C4-2B (cell line): Measurements from ENCODE around the gene TXK.

Experiments
- H3K27ac ChIP-seq: fragments of 450-650 bp; 2 replicates; pipeline ENCODE4 v1.5.1; 2017
- ZFX ChIP-seq: fragments of 450-650 bp; IDR thresholded peaks from 2 replicates; pipeline ENCODE4 v1.6.1; 2017
- TF ChIP-seq, protein P1 (sequence below): fragments of 450-650 bp; conservative IDR thresholded peaks from 2 replicates; pipeline ENCODE4 v1.5.1; 2017; ENCODE audit warnings: mild to moderate bottlenecking

TXK gene

GRCh38 chr4:48152259-48152658 is 18.2 kb upstream of the TXK start:
- no peak overlapping the region for H3K27ac ChIP-seq
- TF ChIP-seq ZFX: no peak
- TF ChIP-seq, protein P1, sequence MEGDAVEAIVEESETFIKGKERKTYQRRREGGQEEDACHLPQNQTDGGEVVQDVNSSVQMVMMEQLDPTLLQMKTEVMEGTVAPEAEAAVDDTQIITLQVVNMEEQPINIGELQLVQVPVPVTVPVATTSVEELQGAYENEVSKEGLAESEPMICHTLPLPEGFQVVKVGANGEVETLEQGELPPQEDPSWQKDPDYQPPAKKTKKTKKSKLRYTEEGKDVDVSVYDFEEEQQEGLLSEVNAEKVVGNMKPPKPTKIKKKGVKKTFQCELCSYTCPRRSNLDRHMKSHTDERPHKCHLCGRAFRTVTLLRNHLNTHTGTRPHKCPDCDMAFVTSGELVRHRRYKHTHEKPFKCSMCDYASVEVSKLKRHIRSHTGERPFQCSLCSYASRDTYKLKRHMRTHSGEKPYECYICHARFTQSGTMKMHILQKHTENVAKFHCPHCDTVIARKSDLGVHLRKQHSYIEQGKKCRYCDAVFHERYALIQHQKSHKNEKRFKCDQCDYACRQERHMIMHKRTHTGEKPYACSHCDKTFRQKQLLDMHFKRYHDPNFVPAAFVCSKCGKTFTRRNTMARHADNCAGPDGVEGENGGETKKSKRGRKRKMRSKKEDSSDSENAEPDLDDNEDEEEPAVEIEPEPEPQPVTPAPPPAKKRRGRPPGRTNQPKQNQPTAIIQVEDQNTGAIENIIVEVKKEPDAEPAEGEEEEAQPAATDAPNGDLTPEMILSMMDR: no peak

- H3K27ac ChIP-seq: no peak overlapping the region
- TF ChIP-seq ZFX: no peak
- TF ChIP-seq, protein P1: no peak
These were observed 15.8 kb upstream of the TXK start for GRCh38 chr4:48149827-48150370.

DNA sequence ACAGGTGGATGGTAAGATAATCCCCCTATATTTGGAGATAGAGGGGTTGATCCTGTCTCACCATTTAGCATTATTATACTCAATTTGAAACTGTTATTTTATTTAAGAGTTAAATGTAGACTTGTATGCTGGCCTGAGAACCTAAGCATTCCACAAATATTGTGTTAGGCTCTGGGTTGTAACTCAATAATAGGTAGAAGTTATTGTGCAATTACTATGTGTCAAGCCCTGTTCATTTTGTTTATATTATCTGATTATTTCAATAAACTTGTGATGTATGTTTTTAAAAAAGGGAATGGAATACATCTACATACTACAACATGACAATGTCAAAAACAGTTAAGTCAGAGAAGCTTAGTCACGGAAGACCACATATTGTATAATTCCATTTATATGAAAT is 13.6 kb upstream of the TXK start:
- H3K27ac ChIP-seq: no peak overlapping the region
- TF ChIP-seq ZFX: no peak
- TF ChIP-seq, protein P1: no peak

DNA sequence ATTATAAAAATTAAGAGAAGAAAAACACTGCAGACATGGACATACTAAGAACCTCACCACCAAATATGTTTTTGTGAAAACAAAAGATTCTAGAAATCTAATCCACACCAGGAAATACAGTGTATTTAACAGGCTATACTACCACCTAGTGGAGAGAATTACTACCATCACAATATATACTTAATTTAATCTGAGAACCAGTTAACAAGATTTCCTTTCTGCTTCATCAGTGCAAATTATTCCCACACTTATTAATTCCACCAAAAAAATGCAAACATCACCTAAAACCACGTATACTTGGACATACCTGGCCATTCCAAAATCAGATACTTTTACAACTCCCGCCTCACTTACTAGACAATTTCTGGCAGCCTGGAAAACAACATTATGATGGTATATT is 7.0 kb upstream of the TXK start:
- H3K27ac ChIP-seq: no peak overlapping the region
- TF ChIP-seq ZFX: no peak
- TF ChIP-seq, protein P1: peak; percentile 74

DNA sequence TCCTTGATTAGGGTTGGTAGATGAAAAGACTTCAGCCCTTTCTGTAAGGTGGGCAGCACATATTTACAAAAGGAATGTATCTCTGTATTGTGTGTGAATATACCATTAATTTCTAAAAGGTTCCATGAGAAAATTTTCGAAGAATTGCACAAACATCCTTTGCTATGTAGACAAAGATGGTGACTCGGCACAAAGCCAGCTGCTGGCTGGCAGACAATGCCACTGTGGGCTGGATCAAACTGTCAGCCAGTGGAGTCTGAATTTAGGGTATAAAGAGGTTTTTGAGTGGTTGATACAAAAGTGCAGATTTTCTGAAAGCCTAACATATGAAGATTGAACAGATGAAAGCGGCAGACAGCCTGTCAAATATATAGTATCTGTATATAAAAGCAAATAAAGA is 5.6 kb upstream of the TXK start:
- H3K27ac ChIP-seq: no peak overlapping the region
- no peak for TF ChIP-seq ZFX
- TF ChIP-seq, protein P1: no peak

GRCh38 chr4:48138936-48139335 is 4.9 kb upstream of the TXK start:
- no peak overlapping the region for H3K27ac ChIP-seq
- no peak for TF ChIP-seq ZFX
- TF ChIP-seq, protein P1: no peak

DNA sequence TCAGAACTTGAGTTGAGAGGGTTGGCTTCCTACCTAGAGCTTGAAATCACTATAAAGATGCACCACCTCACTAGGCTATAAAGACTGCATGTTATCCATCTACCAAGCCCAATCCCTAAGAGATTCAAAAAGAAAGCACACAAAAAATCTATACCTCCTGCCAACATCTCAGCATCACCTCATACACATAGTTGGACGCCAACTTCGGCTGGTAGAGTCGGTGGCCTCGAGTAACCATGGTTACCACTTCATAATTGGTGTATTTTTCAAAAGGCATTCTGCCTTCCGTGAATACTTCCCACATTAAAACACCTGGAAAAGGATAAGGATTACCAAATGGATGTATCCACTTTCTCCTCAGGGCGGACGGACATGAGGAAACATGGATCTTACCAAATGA is 4.5 kb upstream of the TXK start:
- TF ChIP-seq, protein P1: no peak
- no peak for TF ChIP-seq ZFX
- H3K27ac ChIP-seq: no peak overlapping the region
